HepG2 (cell line): ENCODE results near the gene PRPF38A. TPM values are rescaled to one million over a fixed set of nuclear protein-coding genes. Genes with fewer than 3 reads are reported as not detected.

Source experiments
- AGO2 ChIP-seq: fragments of 200-400 bp; formaldehyde crosslinking; optimal IDR thresholded peaks from 2 replicates; pipeline ENCODE3; 2017; ENCODE audit warnings: mild to moderate bottlenecking, low read depth, low read length, moderate library complexity
- ARNTL ChIP-seq: sonication (generic); formaldehyde crosslinking; IDR thresholded peaks from 2 replicates; pipeline ENCODE4 v1.4.0; 2020; ENCODE audit warnings: mild to moderate bottlenecking, missing genetic modification reagents
- DPF2 ChIP-seq: sonication (generic); formaldehyde crosslinking; IDR thresholded peaks from 2 replicates; pipeline ENCODE4 v1.4.0; 2020; ENCODE audit warnings: mild to moderate bottlenecking, low read depth, missing genetic modification reagents, borderline replicate concordance
- GABPB1 ChIP-seq: IDR thresholded peaks from 2 replicates; pipeline ENCODE4 v1.6.1; 2016; ENCODE audit warnings: mild to moderate bottlenecking, missing genetic modification reagents, moderate library complexity, missing compliant biosample characterization
- KLF11 ChIP-seq: IDR thresholded peaks from 2 replicates; pipeline ENCODE4 v1.6.1; 2016; ENCODE audit warnings: missing compliant biosample characterization
- MXI1 ChIP-seq: IDR thresholded peaks from 3 replicates; pipeline ENCODE4 v1.6.1; 2012; ENCODE audit warnings: low read depth, low read length, inconsistent platforms, borderline replicate concordance
- RBFOX2 ChIP-seq: fragments of 200-400 bp; formaldehyde crosslinking; IDR thresholded peaks from 2 replicates; pipeline ENCODE4 v1.6.1; 2017; ENCODE audit warnings: low read depth, mild to moderate bottlenecking, low read length
- SPEN ChIP-seq: sonication (generic); formaldehyde crosslinking; IDR thresholded peaks from 2 replicates; pipeline ENCODE4 v1.5.1; 2020; ENCODE audit warnings: low read depth, mild to moderate bottlenecking, missing genetic modification reagents
- SRSF9 ChIP-seq: fragments of 200-400 bp; formaldehyde crosslinking; IDR thresholded peaks from 2 replicates; pipeline ENCODE4 v1.6.1; 2018; ENCODE audit warnings: borderline replicate concordance, mild to moderate bottlenecking, low read depth, low read length; ENCODE audit not compliant: insufficient read depth, poor library complexity, severe bottlenecking
- TBP ChIP-seq: sonication (generic); formaldehyde crosslinking; IDR thresholded peaks from 2 replicates; pipeline ENCODE4 v1.5.0; 2020; ENCODE audit warnings: missing genetic modification reagents
- XRCC5 ChIP-seq: fragments of 200-400 bp; formaldehyde crosslinking; optimal IDR thresholded peaks from 2 replicates; pipeline ENCODE3; 2017; ENCODE audit warnings: mild to moderate bottlenecking, low read length
- ZBTB38 ChIP-seq: sonication (generic); formaldehyde crosslinking; IDR thresholded peaks from 2 replicates; pipeline ENCODE4 v1.5.1; 2020; ENCODE audit warnings: mild to moderate bottlenecking, missing genetic modification reagents
- ZC3H13 ChIP-seq: sonication (generic); formaldehyde crosslinking; IDR thresholded peaks from 2 replicates; pipeline ENCODE4 v1.8.1; 2023; ENCODE audit warnings: mild to moderate bottlenecking, missing genetic modification reagents, moderate library complexity
- ZNF205 ChIP-seq: IDR thresholded peaks from 2 replicates; pipeline ENCODE4 v1.6.1; 2018; ENCODE audit warnings: missing biosample characterization, missing genetic modification reagents
- ZNF251 ChIP-seq: sonication (generic); formaldehyde crosslinking; IDR thresholded peaks from 2 replicates; pipeline ENCODE4 v1.9.0; 2021; ENCODE audit warnings: mild to moderate bottlenecking, missing genetic modification reagents
- ZNF333 ChIP-seq: sonication (generic); formaldehyde crosslinking; IDR thresholded peaks from 2 replicates; pipeline ENCODE4 v1.4.0; 2020; ENCODE audit warnings: mild to moderate bottlenecking, missing genetic modification reagents, borderline replicate concordance
- ZNF432 ChIP-seq: sonication (generic); formaldehyde crosslinking; IDR thresholded peaks from 2 replicates; pipeline ENCODE4 v1.5.0; 2020; ENCODE audit warnings: missing genetic modification reagents, mild to moderate bottlenecking, borderline replicate concordance
- ZNF598 ChIP-seq: sonication (generic); formaldehyde crosslinking; IDR thresholded peaks from 2 replicates; pipeline ENCODE4 v1.5.1; 2020; ENCODE audit warnings: mild to moderate bottlenecking, missing genetic modification reagents, borderline replicate concordance
- polyA plus RNA-seq, 8 experiments: library from polyadenylated mRNA; depleted of rRNA in 3 of 8; stranded (reverse) in 7 of 8; unstranded in 1 of 8; fragments of >200 nt; fragmentation: Illumina TruSeq in 4 of 8; extraction: Trizol in 4 of 8; gene quantifications; 2 replicates each; pipeline versions ENCODE4 v1.2.1 to v1.2.3, GENCODE V29; 2011 to 2016; ENCODE audit warnings: low read depth in 4 of 8, missing spikeins in 1 of 8, mixed read lengths in 1 of 8; ENCODE audit not compliant: insufficient read depth in 1 of 8
- total RNA-seq, 5 experiments: library from RNA; depleted of rRNA; stranded (reverse); fragments of >200 nt; fragmentation: Illumina TruSeq; extraction: Trizol; gene quantifications; 2 replicates each; pipeline ENCODE4 v1.2.3, GENCODE V29; 2016; ENCODE audit warnings: low read depth in 1 of 5
- TF ChIP-seq, protein P1 (sequence below): sonication (generic); formaldehyde crosslinking; IDR thresholded peaks from 2 replicates; pipeline ENCODE4 v1.4.0; 2020; ENCODE audit warnings: missing genetic modification reagents, mild to moderate bottlenecking, borderline replicate concordance
- TF ChIP-seq, protein P2 (sequence below): sonication (generic); formaldehyde crosslinking; IDR thresholded peaks from 2 replicates; pipeline ENCODE4 v1.4.0; 2020; ENCODE audit warnings: missing genetic modification reagents
- TF ChIP-seq, protein P3 (sequence below): sonication (generic); formaldehyde crosslinking; conservative IDR thresholded peaks from 2 replicates; pipeline ENCODE4 v1.5.0; 2020; ENCODE audit warnings: missing genetic modification reagents

Gene PRPF38A
- total and polyA plus RNA-seq, 2 of the 13 experiments (the other 11 are each of a cell fraction or from before 2014, with no cell fraction given), result 18.3 to 45.5 TPM

DNA sequence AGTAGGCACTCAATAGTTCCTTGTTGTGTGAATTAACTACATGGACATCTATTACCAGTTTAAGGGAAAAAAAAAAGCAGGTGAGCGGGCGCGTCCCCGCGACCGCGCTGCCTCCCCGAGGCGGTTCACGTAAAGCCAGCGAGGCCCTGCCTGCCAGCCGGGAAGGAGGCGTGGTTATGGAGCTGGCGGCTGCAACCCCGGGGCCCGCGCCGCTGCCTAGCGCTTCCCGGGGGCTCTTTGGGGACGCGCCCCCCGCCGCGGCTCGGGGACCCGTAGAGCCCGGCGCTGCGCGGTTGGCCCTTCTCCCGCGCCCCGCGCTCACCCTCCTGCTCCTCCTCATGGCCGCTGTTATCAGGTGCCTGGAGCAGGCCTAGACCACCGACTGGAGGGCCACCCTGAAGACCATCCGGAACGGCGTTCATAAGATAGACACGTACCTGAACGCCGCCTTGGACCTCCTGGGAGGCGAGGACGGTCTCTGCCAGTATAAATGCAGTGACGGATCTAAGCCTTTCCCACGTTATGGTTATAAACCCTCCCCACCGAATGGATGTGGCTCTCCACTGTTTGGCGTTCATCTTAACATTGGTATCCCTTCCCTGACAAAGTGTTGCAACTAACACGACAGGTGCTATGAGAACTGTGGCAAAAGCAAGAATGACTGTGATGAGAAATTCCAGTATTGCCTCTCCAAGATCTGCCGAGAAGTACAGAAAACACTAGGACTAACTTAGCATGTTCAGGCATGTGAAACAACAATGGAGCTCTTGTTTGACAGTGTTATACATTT, 35.8 kb upstream of the PRPF38A start (continued):
- TF ChIP-seq ZC3H13 (CRISPR knock-in tag), result peak; percentile 49; the same call in 1 of the 2 replicates
- TF ChIP-seq DPF2, result no peak
- TF ChIP-seq, protein P1, sequence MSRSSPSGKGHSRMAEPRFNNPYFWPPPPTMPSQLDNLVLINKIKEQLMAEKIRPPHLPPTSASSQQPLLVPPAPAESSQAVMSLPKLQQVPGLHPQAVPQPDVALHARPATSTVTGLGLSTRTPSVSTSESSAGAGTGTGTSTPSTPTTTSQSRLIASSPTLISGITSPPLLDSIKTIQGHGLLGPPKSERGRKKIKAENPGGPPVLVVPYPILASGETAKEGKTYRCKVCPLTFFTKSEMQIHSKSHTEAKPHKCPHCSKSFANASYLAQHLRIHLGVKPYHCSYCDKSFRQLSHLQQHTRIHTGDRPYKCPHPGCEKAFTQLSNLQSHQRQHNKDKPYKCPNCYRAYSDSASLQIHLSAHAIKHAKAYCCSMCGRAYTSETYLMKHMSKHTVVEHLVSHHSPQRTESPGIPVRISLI, result peak; percentile 90
- TF ChIP-seq RBFOX2, result peak; percentile 81
- TF ChIP-seq, protein P2, sequence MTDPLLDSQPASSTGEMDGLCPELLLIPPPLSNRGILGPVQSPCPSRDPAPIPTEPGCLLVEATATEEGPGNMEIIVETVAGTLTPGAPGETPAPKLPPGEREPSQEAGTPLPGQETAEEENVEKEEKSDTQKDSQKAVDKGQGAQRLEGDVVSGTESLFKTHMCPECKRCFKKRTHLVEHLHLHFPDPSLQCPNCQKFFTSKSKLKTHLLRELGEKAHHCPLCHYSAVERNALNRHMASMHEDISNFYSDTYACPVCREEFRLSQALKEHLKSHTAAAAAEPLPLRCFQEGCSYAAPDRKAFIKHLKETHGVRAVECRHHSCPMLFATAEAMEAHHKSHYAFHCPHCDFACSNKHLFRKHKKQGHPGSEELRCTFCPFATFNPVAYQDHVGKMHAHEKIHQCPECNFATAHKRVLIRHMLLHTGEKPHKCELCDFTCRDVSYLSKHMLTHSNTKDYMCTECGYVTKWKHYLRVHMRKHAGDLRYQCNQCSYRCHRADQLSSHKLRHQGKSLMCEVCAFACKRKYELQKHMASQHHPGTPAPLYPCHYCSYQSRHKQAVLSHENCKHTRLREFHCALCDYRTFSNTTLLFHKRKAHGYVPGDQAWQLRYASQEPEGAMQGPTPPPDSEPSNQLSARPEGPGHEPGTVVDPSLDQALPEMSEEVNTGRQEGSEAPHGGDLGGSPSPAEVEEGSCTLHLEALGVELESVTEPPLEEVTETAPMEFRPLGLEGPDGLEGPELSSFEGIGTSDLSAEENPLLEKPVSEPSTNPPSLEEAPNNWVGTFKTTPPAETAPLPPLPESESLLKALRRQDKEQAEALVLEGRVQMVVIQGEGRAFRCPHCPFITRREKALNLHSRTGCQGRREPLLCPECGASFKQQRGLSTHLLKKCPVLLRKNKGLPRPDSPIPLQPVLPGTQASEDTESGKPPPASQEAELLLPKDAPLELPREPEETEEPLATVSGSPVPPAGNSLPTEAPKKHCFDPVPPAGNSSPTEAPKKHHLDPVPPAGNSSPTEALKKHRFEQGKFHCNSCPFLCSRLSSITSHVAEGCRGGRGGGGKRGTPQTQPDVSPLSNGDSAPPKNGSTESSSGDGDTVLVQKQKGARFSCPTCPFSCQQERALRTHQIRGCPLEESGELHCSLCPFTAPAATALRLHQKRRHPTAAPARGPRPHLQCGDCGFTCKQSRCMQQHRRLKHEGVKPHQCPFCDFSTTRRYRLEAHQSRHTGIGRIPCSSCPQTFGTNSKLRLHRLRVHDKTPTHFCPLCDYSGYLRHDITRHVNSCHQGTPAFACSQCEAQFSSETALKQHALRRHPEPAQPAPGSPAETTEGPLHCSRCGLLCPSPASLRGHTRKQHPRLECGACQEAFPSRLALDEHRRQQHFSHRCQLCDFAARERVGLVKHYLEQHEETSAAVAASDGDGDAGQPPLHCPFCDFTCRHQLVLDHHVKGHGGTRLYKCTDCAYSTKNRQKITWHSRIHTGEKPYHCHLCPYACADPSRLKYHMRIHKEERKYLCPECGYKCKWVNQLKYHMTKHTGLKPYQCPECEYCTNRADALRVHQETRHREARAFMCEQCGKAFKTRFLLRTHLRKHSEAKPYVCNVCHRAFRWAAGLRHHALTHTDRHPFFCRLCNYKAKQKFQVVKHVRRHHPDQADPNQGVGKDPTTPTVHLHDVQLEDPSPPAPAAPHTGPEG (CRISPR knock-in tag), result peak; percentile 96
- TF ChIP-seq ZBTB38 (CRISPR knock-in tag), result peak; percentile 55; the same call in 1 of the 2 replicates
- peak; percentile 70; the same call in 1 of the 3 replicates for TF ChIP-seq MXI1
- no peak for TF ChIP-seq SRSF9
- TF ChIP-seq, protein P3, sequence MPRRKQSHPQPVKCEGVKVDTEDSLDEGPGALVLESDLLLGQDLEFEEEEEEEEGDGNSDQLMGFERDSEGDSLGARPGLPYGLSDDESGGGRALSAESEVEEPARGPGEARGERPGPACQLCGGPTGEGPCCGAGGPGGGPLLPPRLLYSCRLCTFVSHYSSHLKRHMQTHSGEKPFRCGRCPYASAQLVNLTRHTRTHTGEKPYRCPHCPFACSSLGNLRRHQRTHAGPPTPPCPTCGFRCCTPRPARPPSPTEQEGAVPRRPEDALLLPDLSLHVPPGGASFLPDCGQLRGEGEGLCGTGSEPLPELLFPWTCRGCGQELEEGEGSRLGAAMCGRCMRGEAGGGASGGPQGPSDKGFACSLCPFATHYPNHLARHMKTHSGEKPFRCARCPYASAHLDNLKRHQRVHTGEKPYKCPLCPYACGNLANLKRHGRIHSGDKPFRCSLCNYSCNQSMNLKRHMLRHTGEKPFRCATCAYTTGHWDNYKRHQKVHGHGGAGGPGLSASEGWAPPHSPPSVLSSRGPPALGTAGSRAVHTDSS (CRISPR knock-in tag), result no peak
- TF ChIP-seq AGO2, result peak; percentile 43
- TF ChIP-seq ZNF333 (CRISPR knock-in tag), result 0 out of 2 replicates have a peak, but pooled peaks have one; percentile 49
- 0 out of 2 replicates have a peak, but pooled peaks have one; percentile 19 for TF ChIP-seq ZNF205 (CRISPR knock-in tag)
- TF ChIP-seq ZNF432 (CRISPR knock-in tag), result no peak
- TF ChIP-seq ARNTL, result no peak
- no peak for TF ChIP-seq ZNF251 (CRISPR knock-in tag)
- TF ChIP-seq TBP (CRISPR knock-in tag), result no peak
- peak; percentile 55; the same call in 1 of the 2 replicates for TF ChIP-seq SPEN (CRISPR knock-in tag)
- TF ChIP-seq ZNF598 (CRISPR knock-in tag), result peak; percentile 78; the same call in 1 of the 2 replicates
- no peak for TF ChIP-seq KLF11 (CRISPR knock-in tag)
- peak; percentile 52; the same call in 1 of the 2 replicates for TF ChIP-seq GABPB1 (CRISPR knock-in tag)
- TF ChIP-seq XRCC5, result peak; percentile 62
